ENCODE data around the gene FAM13A.

GRCh38 chr4:88814043-88814617 lies 242.9 kb downstream of the FAM13A start:
- TF ChIP-seq CTCF (IDR thresholded peaks at IDR 0.05) (no peak), EP300 (IDR thresholded peaks at IDR 0.05; ENCODE audit: borderline replicate concordance in 1 of 2, low read depth in 1 of 2, low read length in 1 of 2) (no peak), YY1 (IDR thresholded peaks at IDR 0.05; ENCODE audit: low read depth) (no peak), JUND (IDR thresholded peaks at IDR 0.05) (no peak), EZH2phosphoT487 (IDR thresholded peaks at IDR 0.05; ENCODE audit: borderline replicate concordance, low read depth) (no peak), POLR2AphosphoS5 (IDR thresholded peaks at IDR 0.05; ENCODE audit: low read depth, low read length) (no peak), TEAD4 (IDR thresholded peaks at IDR 0.05; ENCODE audit: borderline replicate concordance, insufficient read depth) (no peak)
